ENCODE data around the gene CDCA7L.
A peak's percentile ranks its signal among the peaks of the same experiment; 100 is the strongest.
"Not testable (repeated sequence)": the region's sequence is repeated elsewhere in the genome, so short reads cannot be mapped to it uniquely, and the experiment has no call there.

CDCA7L gene

GRCh38 chr7:21883069-21883468, 62.6 kb downstream of the CDCA7L start:
- Histone ChIP-seq H3K27me3 (replicated peaks) (no peaks in the 10 kb centered on the region), H3K27ac (no peak overlapping the region), H3K4me3 (ENCODE audit: low read depth, low read length) (no peak overlapping the region), H3K36me3 (replicated peaks) (no peaks in the 10 kb centered on the region)
- TF ChIP-seq CTCF (IDR thresholded peaks at IDR 0.05; ENCODE audit: low read depth, low read length, missing control alignments): peak; percentile 9
- DNase-seq: no peak
- in situ Hi-C loops (cut with HindIII; ENCODE audit: low pct_ligation_motif_present, low sequenced_read_pairs): no loop called here

DNA sequence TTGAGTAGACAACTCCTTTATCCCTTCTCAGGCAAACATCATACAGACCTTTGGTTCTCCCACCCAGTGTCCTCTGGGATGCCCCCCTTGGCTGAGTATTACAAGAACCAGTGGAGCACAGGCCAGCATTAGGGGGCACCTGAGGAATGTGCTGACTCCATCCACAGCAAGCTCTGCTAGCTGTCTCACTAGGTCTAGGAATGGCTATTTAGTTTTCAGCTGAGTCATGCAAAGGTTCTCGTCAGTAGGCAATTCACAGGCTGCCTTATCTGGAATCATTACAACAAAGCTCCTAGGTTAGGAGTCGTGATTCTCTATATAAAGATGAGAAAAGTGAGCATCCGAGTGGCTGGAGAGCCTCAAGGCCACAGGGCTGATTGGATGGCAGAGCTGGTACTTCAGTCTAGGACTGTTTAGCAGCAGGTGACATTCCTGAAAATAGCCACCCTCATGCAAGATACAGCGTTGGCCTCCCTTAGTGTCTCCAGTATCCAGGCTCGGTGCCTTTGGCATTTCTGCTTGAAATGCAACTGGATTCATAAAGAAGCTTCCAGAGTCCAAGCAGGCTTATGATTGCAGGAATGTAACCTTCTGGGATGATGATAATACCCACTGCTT, 75.8 kb downstream of the CDCA7L start:
- TF ChIP-seq CTCF (IDR thresholded peaks at IDR 0.05; ENCODE audit: low read depth, low read length, missing control alignments): no peak
- no peak overlapping the region for H3K27ac ChIP-seq
- H3K4me3 ChIP-seq (ENCODE audit: low read depth, low read length): no peak overlapping the region
- no peaks in the 10 kb centered on the region for H3K27me3 ChIP-seq (replicated peaks)
- H3K36me3 ChIP-seq (replicated peaks): no peaks in the 10 kb centered on the region
- in situ Hi-C loops (cut with HindIII; ENCODE audit: low pct_ligation_motif_present, low sequenced_read_pairs): no loop called here
- DNase-seq: peak; percentile 42

DNA sequence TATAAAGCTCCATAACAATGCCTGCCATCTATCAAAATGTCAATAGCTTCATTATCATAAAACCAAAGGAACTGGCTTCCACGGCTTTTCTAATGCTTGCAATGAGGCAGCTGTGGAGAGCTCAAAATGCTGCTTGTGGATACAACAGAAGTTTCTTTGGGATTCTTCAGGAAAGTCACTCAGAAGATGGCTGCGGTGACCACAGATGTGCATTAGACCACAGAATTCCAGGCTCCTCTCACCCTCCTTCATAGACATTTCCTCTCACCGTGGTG, 77.2 kb downstream of the CDCA7L start:
- no peak for TF ChIP-seq CTCF (IDR thresholded peaks at IDR 0.05; ENCODE audit: low read depth, low read length, missing control alignments)
- Histone ChIP-seq H3K4me3 (ENCODE audit: low read depth, low read length) (no peak overlapping the region), H3K27me3 (replicated peaks) (no peaks in the 10 kb centered on the region), H3K27ac (no peak overlapping the region), H3K36me3 (replicated peaks) (no peaks in the 10 kb centered on the region)
- no peak for DNase-seq
- in situ Hi-C loops (cut with HindIII; ENCODE audit: low pct_ligation_motif_present, low sequenced_read_pairs): no loop called here

- Histone ChIP-seq H3K27ac (no peak overlapping the region), H3K4me3 (ENCODE audit: low read depth, low read length) (no peak overlapping the region), H3K27me3 (replicated peaks) (no peaks in the 10 kb centered on the region), H3K36me3 (replicated peaks) (no peaks in the 10 kb centered on the region)
- no peak for DNase-seq
- no peak for TF ChIP-seq CTCF (IDR thresholded peaks at IDR 0.05; ENCODE audit: low read depth, low read length, missing control alignments)
- in situ Hi-C loops (cut with HindIII; ENCODE audit: low pct_ligation_motif_present, low sequenced_read_pairs): no loop called here
Measured at GRCh38 chr7:21867816-21868575, 77.7 kb downstream of the CDCA7L start.

GRCh38 chr7:21867226-21867625, 78.5 kb downstream of the CDCA7L start:
- no peaks in the 10 kb centered on the region for H3K27me3 ChIP-seq (replicated peaks)
- DNase-seq: no peak
- H3K36me3 ChIP-seq (replicated peaks): no peaks in the 10 kb centered on the region
- in situ Hi-C loops (cut with HindIII; ENCODE audit: low pct_ligation_motif_present, low sequenced_read_pairs): no loop called here
- H3K4me3 ChIP-seq (ENCODE audit: low read depth, low read length): no peak overlapping the region
- TF ChIP-seq CTCF (IDR thresholded peaks at IDR 0.05; ENCODE audit: low read depth, low read length, missing control alignments): no peak
- H3K27ac ChIP-seq: no peak overlapping the region

- in situ Hi-C loops (cut with HindIII; ENCODE audit: low pct_ligation_motif_present, low sequenced_read_pairs): no loop called here
- no peaks in the 10 kb centered on the region for H3K27me3 ChIP-seq (replicated peaks)
Measured at GRCh38 chr7:21866731-21867130, 79.0 kb downstream of the CDCA7L start.

DNA sequence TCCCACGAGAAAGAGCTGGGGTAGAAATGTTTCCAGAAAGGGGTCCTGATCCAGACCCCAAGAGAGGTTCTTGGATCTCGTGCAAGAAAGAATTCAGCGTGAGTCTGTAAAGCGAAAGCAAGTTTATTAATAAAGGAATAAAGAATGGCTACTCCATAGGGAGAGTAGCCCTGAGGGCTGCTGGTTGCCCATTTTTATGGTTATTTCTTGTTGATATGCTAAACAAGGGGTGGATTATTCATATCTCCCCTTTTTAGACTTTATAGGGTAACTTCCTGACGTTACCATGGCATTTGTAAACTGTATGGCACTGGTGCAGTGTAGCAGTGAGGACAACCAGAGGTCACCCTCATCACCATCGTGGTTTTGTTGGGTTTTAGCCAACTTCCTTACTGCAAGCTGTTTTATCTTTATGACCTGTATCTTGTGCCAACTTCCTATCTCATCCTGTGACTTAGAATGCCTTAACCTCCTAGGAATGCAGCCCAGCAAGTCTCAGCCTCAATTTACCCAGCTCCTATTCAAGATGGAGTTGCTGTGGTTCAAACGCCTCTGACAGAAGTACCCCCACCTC, 80.0 kb downstream of the CDCA7L start:
- H3K27me3 ChIP-seq (replicated peaks); H3K36me3 ChIP-seq (replicated peaks); in situ Hi-C loops (cut with HindIII; ENCODE audit: low pct_ligation_motif_present, low sequenced_read_pairs); H3K4me3 ChIP-seq (ENCODE audit: low read depth, low read length); H3K27ac ChIP-seq: not testable (repeated sequence)
- peak; percentile 10 for DNase-seq

More at GRCh38 chr7:21866731-21867130, 79.0 kb downstream of the CDCA7L start:
- no peak for DNase-seq
- H3K27ac ChIP-seq: no peak overlapping the region
- no peak overlapping the region for H3K4me3 ChIP-seq (ENCODE audit: low read depth, low read length)
- no peaks in the 10 kb centered on the region for H3K36me3 ChIP-seq (replicated peaks)
- no peak for TF ChIP-seq CTCF (IDR thresholded peaks at IDR 0.05; ENCODE audit: low read depth, low read length, missing control alignments)

Data from brain microvascular endothelial cell (primary cell).